Hepatocyte (in vitro differentiated cells): ENCODE results near the gene DOLPP1. TPM values are rescaled to one million over a fixed set of nuclear protein-coding genes. Genes with fewer than 3 reads are reported as not detected.

Experiments
- DNase-seq: peaks from one replicate; pipeline ENCODE4 v3.0.0-alpha.2; 2016; ENCODE audit warnings: low spot score
- H2AFZ ChIP-seq: fragments of 200-600 bp; sonication (generic); 2 replicates; pipeline ENCODE4 v1.6.0; 2016; ENCODE audit warnings: antibody characterized with exemption, mild to moderate bottlenecking
- H3K27ac ChIP-seq: fragments of 200-600 bp; sonication (generic); 2 replicates; pipeline ENCODE4 v1.5.1; 2016; ENCODE audit warnings: mild to moderate bottlenecking
- H3K27me3 ChIP-seq: fragments of 200-600 bp; sonication (generic); 2 replicates; pipeline ENCODE4 v1.6.1; 2016
- H3K36me3 ChIP-seq: fragments of 200-600 bp; sonication (generic); replicated peaks from 2 replicates; pipeline ENCODE4 v1.5.1; 2016; ENCODE audit warnings: low read depth; ENCODE audit not compliant: insufficient read depth
- H3K4me1 ChIP-seq: fragments of 200-600 bp; sonication (generic); 2 replicates; pipeline ENCODE4 v1.5.1; 2016; ENCODE audit warnings: mild to moderate bottlenecking, moderate library complexity; ENCODE audit not compliant: insufficient read depth
- H3K4me2 ChIP-seq: fragments of 200-600 bp; sonication (generic); 2 replicates; pipeline ENCODE4 v1.6.0; 2016
- H3K4me3 ChIP-seq: fragments of 200-600 bp; sonication (generic); 2 replicates; pipeline ENCODE4 v1.5.1; 2016; ENCODE audit warnings: mild to moderate bottlenecking
- H3K79me2 ChIP-seq: fragments of 200-600 bp; sonication (generic); 2 replicates; pipeline ENCODE4 v1.6.0; 2017; ENCODE audit warnings: mild to moderate bottlenecking
- H3K9me2 ChIP-seq: fragments of 200-600 bp; sonication (generic); replicated peaks from 2 replicates; pipeline ENCODE4 v1.6.0; 2017; ENCODE audit warnings: mild to moderate bottlenecking; ENCODE audit not compliant: insufficient read depth
- H3K9me3 ChIP-seq: fragments of 200-600 bp; sonication (generic); 2 replicates; pipeline ENCODE4 v1.5.1; 2016; ENCODE audit warnings: low read depth, mild to moderate bottlenecking
- H4K20me1 ChIP-seq: fragments of 200-600 bp; sonication (generic); 2 replicates; pipeline ENCODE4 v1.6.0; 2016; ENCODE audit warnings: mild to moderate bottlenecking; ENCODE audit not compliant: insufficient read depth, poor library complexity, severe bottlenecking
- CTCF ChIP-seq: fragments of 200-600 bp; sonication (generic); IDR thresholded peaks from 2 replicates; pipeline ENCODE4 v1.5.1; 2016; ENCODE audit warnings: antibody characterized with exemption, mild to moderate bottlenecking; ENCODE audit not compliant: poor library complexity
- EZH2 ChIP-seq: fragments of 200-600 bp; sonication (generic); IDR thresholded peaks from 2 replicates; pipeline ENCODE4 v1.6.1; 2016; ENCODE audit warnings: antibody characterized with exemption, mild to moderate bottlenecking, borderline replicate concordance
- EZH2phosphoT487 ChIP-seq: fragments of 200-600 bp; sonication (generic); IDR thresholded peaks from one replicate; pipeline ENCODE4 v1.6.1; 2018; ENCODE audit warnings: antibody characterized with exemption, mild to moderate bottlenecking, low read depth, moderate library complexity; ENCODE audit not compliant: unreplicated experiment, severe bottlenecking
- WGBS: methylation state at CpG from one replicate; pipeline ENCODE4 v1.1.6; 2016; ENCODE audit warnings: low lambda C conversion rate; ENCODE audit errors: missing lambda C conversion rate; 5-methylcytosine and 5-hydroxymethylcytosine counted together
- polyA plus RNA-seq: library from polyadenylated mRNA; unstranded; fragments of >200 nt; fragmentation: Nextera tagmentation; extraction: Ambion mirVana; gene quantifications from 2 replicates; pipeline ENCODE4 v1.2.1, GENCODE V29; 2016
- total RNA-seq: library from RNA; depleted of rRNA; stranded (reverse); fragments of >200 nt; gene quantifications from 2 replicates; pipeline ENCODE4 v1.2.3, GENCODE V29; 2014

Gene DOLPP1
- total and polyA plus RNA-seq, 2 experiments from 2014 or later = 16.2 to 20.6 TPM

GRCh38 chr9:129042016-129042415, 38.9 kb upstream of the DOLPP1 start:
- no peak overlapping the region for H3K27ac ChIP-seq
- peaks cover 13% of the 10 kb centered on the region for H3K4me1 ChIP-seq
- H3K4me2 ChIP-seq = no peak overlapping the region
- TF ChIP-seq EZH2phosphoT487 (no peak), EZH2 (no peak), CTCF (no peak)
- 98% methylated on average over 15 of the region's 16 CpGs for WGBS
- DNase-seq = no peak
- no peaks in the 10 kb centered on the region for H3K9me2 ChIP-seq
- H3K36me3 ChIP-seq = no peaks in the 10 kb centered on the region
- H3K27me3 ChIP-seq = no peaks in the 10 kb centered on the region
- peaks cover 35% of the 10 kb centered on the region for H3K79me2 ChIP-seq
- H3K4me3 ChIP-seq = no peak overlapping the region
- no peaks in the 10 kb centered on the region for H4K20me1 ChIP-seq
- H2AFZ ChIP-seq = no peak overlapping the region
- no peaks in the 10 kb centered on the region for H3K9me3 ChIP-seq

GRCh38 chr9:129052592-129052991, 28.3 kb upstream of the DOLPP1 start:
- TF ChIP-seq CTCF (no peak), EZH2 (no peak), EZH2phosphoT487 (no peak)
- no peaks in the 10 kb centered on the region for H3K36me3 ChIP-seq

GRCh38 chr9:129053020-129053419, 27.9 kb upstream of the DOLPP1 start:
- no peaks in the 10 kb centered on the region for H3K36me3 ChIP-seq
- H3K9me2 ChIP-seq = no peaks in the 10 kb centered on the region
- H3K9me3 ChIP-seq = no peaks in the 10 kb centered on the region
- TF ChIP-seq EZH2 (no peak), EZH2phosphoT487 (no peak), CTCF (no peak)
- no peaks in the 10 kb centered on the region for H4K20me1 ChIP-seq
- no peaks in the 10 kb centered on the region for H3K4me1 ChIP-seq
- 100% methylated on average over 6 of the region's 6 CpGs for WGBS
- no peaks in the 10 kb centered on the region for H3K79me2 ChIP-seq
- DNase-seq = no peak
- no peaks in the 10 kb centered on the region for H3K27me3 ChIP-seq
- H3K4me2 ChIP-seq = no peak overlapping the region
- H3K4me3 ChIP-seq = no peak overlapping the region
- H3K27ac ChIP-seq = no peak overlapping the region
- H2AFZ ChIP-seq = no peak overlapping the region

More at GRCh38 chr9:129052592-129052991, 28.3 kb upstream of the DOLPP1 start:
- Histone ChIP-seq H3K4me3 (no peak overlapping the region), H3K79me2 (no peaks in the 10 kb centered on the region), H2AFZ (no peak overlapping the region), H3K9me3 (no peaks in the 10 kb centered on the region), H3K27ac (no peak overlapping the region), H3K4me1 (no peaks in the 10 kb centered on the region), H3K27me3 (no peaks in the 10 kb centered on the region), H3K4me2 (no peak overlapping the region), H4K20me1 (no peaks in the 10 kb centered on the region), H3K9me2 (no peaks in the 10 kb centered on the region)
- no peak for DNase-seq
- 89% methylated on average over 8 of the region's 8 CpGs for WGBS
